ENCODE data around the gene ABCF1.

GRCh38 chr6:30626484-30627366 lies 55.5 kb downstream of the ABCF1 start, which contains the start of gene ATAT1:
- TF ChIP-seq BHLHE40 (IDR thresholded peaks at IDR 0.05; ENCODE audit: borderline replicate concordance) (no peak), FOXM1 (IDR thresholded peaks at IDR 0.05; ENCODE audit: borderline replicate concordance) (no peak), ZNF384 (IDR thresholded peaks at IDR 0.05) (no peak), FOXA1 (IDR thresholded peaks at IDR 0.05) (no peak), LEF1 (IDR thresholded peaks at IDR 0.05; ENCODE audit: borderline replicate concordance) (no peak; the same call in 1 of the 2 replicates)
